GM10248 (cell line): ENCODE results near the gene THBS1.

ENCODE experiments used
- CTCF ChIA-PET: fragments of 300-600 bp; sonication (Branson Sonifier 250); formaldehyde crosslinking; extraction: SDS; loops from one replicate; lab custom pipeline; 2021; ENCODE audit warnings: antibody characterized with exemption; lab: Yijun Ruan, JAX
- POLR2A ChIA-PET: fragments of 350-650 bp; sonication (Branson Sonifier 250); formaldehyde crosslinking; extraction: SDS; loops from one replicate; lab custom pipeline; 2020; ENCODE audit warnings: antibody characterized with exemption; lab: Yijun Ruan, JAX
- DNase-seq: peaks from one replicate; pipeline ENCODE4 v3.0.0; 2012; ENCODE audit errors: extremely low spot score
- TF ChIP-seq, protein P1 (sequence below): IDR thresholded peaks from 2 replicates; pipeline ENCODE4 v1.5.1; 2012; ENCODE audit warnings: mild to moderate bottlenecking, low read depth; ENCODE audit errors: extremely low read depth, missing control alignments, control extremely low read depth

THBS1 gene

DNA sequence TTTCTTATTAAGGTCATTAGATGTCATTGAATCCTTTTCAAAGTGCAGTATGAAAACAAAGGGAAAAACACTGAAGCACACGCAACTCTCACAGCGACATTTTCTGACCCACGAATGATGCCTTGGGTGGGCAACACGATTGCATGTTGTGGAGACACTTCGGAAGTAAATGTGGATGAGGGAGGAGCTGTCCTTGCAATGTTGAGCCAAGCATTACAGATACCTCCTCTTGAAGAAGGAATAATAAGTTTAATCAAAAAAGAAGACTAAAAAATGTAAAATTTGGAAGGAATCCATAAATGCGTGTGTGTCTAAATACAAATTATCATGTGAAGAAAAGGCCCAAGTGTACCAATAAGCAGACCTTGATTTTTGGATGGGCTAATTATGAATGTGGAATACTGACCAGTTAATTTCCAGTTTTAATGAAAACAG lies 16.9 kb downstream of the THBS1 start:
- TF ChIP-seq, protein P1, sequence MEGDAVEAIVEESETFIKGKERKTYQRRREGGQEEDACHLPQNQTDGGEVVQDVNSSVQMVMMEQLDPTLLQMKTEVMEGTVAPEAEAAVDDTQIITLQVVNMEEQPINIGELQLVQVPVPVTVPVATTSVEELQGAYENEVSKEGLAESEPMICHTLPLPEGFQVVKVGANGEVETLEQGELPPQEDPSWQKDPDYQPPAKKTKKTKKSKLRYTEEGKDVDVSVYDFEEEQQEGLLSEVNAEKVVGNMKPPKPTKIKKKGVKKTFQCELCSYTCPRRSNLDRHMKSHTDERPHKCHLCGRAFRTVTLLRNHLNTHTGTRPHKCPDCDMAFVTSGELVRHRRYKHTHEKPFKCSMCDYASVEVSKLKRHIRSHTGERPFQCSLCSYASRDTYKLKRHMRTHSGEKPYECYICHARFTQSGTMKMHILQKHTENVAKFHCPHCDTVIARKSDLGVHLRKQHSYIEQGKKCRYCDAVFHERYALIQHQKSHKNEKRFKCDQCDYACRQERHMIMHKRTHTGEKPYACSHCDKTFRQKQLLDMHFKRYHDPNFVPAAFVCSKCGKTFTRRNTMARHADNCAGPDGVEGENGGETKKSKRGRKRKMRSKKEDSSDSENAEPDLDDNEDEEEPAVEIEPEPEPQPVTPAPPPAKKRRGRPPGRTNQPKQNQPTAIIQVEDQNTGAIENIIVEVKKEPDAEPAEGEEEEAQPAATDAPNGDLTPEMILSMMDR: no peak
- DNase-seq: no peak
- ChIA-PET POLR2A (no interaction called here), CTCF (interaction anchor here (1.2 to 1.4 kb wide), 2 partner anchors 11 to 17 kb away, joined by 4 read pairs; partner anchors contain the start of gene THBS1)

DNA sequence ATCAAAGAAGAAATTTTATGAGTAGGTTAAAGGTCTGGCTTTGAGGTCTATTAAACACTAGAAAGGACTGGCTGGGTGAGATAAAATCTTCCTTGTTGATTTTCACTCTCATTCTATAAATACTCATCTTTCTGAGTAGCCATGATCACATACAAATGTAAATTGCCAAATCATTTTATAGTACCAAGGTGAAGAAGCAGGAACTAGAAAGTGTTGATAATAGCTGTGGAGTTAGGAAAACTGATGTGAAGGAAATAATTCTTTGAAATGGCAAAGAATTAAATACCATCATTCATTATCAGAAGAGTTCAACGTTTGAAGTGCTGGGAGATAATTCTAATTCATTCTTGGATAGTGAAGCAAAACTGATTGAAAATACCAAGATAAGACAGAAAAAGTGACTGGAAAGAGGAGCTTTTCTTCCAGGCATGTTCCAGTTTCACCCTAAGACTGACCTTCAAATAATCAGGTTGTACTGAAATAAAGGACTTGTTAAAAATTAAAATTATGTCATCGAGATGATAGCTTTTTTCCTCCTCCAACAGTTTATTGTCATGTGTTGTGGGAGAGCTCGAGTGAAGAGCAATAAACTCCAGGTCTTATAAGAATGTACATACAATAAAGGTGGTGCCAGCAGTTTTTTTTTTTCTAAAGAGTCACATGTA lies 17.4 kb downstream of the THBS1 start:
- no peak for DNase-seq
- ChIA-PET POLR2A (no interaction called here), CTCF (interaction anchor here (1.2 to 1.4 kb wide), 2 partner anchors 11 to 18 kb away, joined by 4 read pairs; partner anchors contain the start of gene THBS1)
- TF ChIP-seq, protein P1: no peak

DNA sequence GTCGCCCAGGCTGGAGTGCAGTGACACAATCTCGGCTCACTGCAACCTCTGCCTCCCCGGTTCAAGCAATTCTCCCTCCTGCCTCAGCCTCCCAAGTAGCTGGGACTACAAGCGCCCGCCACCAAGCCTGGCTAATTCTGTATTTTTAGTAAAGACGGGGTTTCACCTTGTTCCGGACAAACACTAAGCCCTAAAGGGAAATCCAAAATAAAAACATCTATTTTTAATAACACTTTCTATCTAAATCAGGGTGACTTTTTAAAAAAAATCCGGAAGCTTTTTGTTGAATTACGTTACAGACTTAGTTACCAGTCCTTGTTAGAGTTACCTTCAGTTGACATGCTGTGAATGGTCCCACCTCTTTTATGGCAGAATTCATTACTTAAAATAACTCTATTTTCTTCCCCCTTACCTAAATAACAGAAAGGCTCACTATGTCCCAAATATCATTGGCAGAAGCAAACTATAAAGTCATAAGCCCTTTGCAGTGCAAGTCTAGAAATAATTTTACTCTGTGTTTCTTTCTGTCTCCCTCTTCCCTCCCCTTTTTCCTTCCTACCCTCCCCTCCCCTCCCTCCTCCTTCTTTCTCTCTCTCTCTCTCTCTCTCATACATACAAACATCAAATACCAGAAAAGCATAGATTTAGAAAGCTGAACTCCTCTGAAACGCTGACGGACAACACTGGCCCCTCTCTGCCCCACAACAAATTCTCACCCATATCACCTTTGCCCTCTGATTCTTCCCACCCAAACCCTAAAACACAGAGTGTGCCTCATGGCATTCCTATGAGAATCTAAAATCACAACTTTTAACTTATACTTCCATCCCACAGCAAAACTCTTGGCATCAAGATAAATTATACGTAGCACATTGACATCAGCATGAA lies 18.3 kb downstream of the THBS1 start:
- ChIA-PET CTCF (interaction anchor here (0.9 to 1.4 kb wide), 4 partner anchors 11 to 158 kb away, joined by 3 to 4 read pairs (median 4); partner anchors contain the start of gene THBS1), POLR2A (no interaction called here)
- TF ChIP-seq, protein P1: no peak
- DNase-seq: no peak

DNA sequence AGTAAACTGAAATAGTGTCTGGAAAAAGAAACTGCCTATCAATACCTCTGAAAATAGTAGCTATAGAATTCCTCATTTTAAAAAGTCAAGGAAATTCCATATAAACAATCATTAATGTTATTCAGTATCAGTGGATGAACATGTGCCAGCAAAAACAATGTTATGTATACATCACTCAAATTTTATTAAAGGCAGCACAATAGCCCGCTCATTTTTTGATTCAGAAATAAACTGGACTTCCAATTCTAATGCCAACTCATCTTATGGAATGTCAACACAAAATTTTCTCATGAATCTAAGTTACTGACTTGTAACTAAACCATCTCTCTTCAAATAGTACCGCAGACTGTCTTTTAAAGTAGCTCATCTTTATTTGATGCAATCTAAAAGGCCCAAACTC lies 19.0 kb downstream of the THBS1 start:
- ChIA-PET CTCF (interaction anchor here (0.9 to 1.2 kb wide), 3 partner anchors 9 to 157 kb away, joined by 3 read pairs; no protein-coding TSS in a partner anchor), POLR2A (no interaction called here)
- TF ChIP-seq, protein P1: no peak
- DNase-seq: no peak

DNA sequence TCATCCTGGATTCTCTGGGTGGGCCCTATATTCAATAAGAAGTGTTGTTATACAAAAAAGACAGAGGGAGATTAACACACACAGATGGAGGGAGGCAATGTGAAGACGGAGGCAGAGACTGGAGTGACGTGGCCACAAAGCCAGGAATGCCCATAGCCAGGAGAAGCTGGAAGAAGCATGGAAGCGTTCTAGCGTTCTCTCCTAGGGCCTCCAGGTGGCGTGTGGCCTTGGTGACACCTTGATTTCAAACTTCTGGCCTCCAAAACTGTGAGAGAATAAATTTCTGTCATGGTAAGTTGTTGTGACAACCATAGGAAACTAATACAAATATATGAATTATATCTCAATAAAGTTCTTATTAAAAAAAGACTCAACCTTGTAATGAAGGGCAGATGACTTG lies 21.3 kb downstream of the THBS1 start:
- TF ChIP-seq, protein P1: no peak
- DNase-seq: no peak
- ChIA-PET CTCF (interaction anchor here (1.6 kb wide), 1 partner anchor 9 kb away, joined by 4 read pairs; no protein-coding TSS in a partner anchor), POLR2A (no interaction called here)

DNA sequence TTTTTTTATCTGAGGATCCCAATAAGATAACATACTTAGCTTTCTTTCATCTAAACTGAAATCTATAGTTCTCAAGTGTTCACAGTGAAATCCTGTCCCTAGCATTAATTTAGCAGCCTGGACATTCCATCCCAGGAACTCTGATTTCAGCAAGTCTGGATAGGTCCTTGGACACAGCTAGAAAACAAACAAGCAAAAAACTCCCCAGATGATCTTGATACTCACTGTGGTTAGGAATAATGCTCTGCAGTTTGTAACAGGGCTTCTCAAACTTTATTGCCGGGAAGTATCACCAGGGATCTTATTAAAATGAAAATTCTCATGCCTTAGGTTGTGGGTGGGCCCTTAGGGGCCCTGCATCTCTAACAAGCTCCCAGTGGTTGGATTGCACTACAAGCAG lies 24.3 kb downstream of the THBS1 start:
- ChIA-PET POLR2A (no interaction called here), CTCF (interaction anchor here (1.4 to 2.0 kb wide), 3 partner anchors 10 to 33 kb away, joined by 3 to 8 read pairs (median 5); no protein-coding TSS in a partner anchor)
- no peak for DNase-seq
- TF ChIP-seq, protein P1: no peak
